Chondrocyte (in vitro differentiated cells): ENCODE measurements around the gene BSCL2. TPM values are rescaled to one million over a fixed set of nuclear protein-coding genes. Genes with fewer than 3 reads are reported as not detected.
"Not testable (repeated sequence)": the region's sequence is repeated elsewhere in the genome, so short reads cannot be mapped to it uniquely, and the experiment has no call there.

Experiments used
- DNase-seq: peaks from one replicate; pipeline ENCODE4 v3.0.0; 2021; ENCODE audit warnings: mixed read lengths, low spot score
- H3K27ac Mint-ChIP-seq: one replicate; pipeline ENCODE4 v1.8.0; 2021; ENCODE audit warnings: mild to moderate bottlenecking, moderate library complexity, mixed read lengths; ENCODE audit not compliant: unreplicated experiment
- H3K27me3 Mint-ChIP-seq: 2 replicates; pipeline ENCODE4 v1.8.0; 2021; ENCODE audit warnings: low read depth, mixed read lengths
- H3K36me3 Mint-ChIP-seq: 2 replicates; pipeline ENCODE4 v1.8.0; 2021; ENCODE audit warnings: low read depth, mixed read lengths
- H3K4me1 Mint-ChIP-seq: 2 replicates; pipeline ENCODE4 v1.8.0; 2021; ENCODE audit warnings: low read depth, mild to moderate bottlenecking, mixed read lengths
- H3K4me3 Mint-ChIP-seq: one replicate; pipeline ENCODE4 v1.8.0; 2021; ENCODE audit warnings: mild to moderate bottlenecking, moderate library complexity, mixed read lengths; ENCODE audit not compliant: unreplicated experiment
- H3K9me3 Mint-ChIP-seq: 2 replicates; pipeline ENCODE4 v1.8.0; 2021; ENCODE audit warnings: low read depth, mixed read lengths
- CTCF ChIP-seq: fragments of 200-600 bp; sonication (generic); IDR thresholded peaks from 2 replicates; pipeline ENCODE4 v1.5.0; 2021; ENCODE audit warnings: antibody characterized with exemption, mild to moderate bottlenecking, moderate library complexity
- total RNA-seq: library from RNA; stranded (reverse); gene quantifications from 3 replicates; pipeline ENCODE4 v1.2.1, GENCODE V29; 2021

The BSCL2 gene
- total RNA-seq, 1 donor from 2014 or later, result 43.2 TPM

- DNase-seq, result peak; percentile 94
- peaks cover 35% of the 10 kb centered on the region for H3K4me1 Mint-ChIP-seq
- no peaks in the 10 kb centered on the region for H3K27me3 Mint-ChIP-seq
- no peak for TF ChIP-seq CTCF
- H3K36me3 Mint-ChIP-seq, result peaks cover 10% of the 10 kb centered on the region
- no peaks in the 10 kb centered on the region for H3K9me3 Mint-ChIP-seq
- H3K4me3 Mint-ChIP-seq, result peak within 1 kb of the TSS; percentile 84
- peak within 1 kb of the TSS; percentile 98 for H3K27ac Mint-ChIP-seq
Observed at GRCh38 chr11:62678770-62679696, 28.2 kb downstream of the BSCL2 start, which contains the start of gene UBXN1. UBXN1 (minus strand) TSS chr11:62679073; CDS start chr11:62678923, 150 bp downstream.

- peak overlapping the region; percentile 98 for H3K27ac Mint-ChIP-seq
- no peak for TF ChIP-seq CTCF
- peaks cover 35% of the 10 kb centered on the region for H3K4me1 Mint-ChIP-seq
- no peaks in the 10 kb centered on the region for H3K27me3 Mint-ChIP-seq
- H3K9me3 Mint-ChIP-seq, result no peaks in the 10 kb centered on the region
- DNase-seq, result no peak
- peaks cover 10% of the 10 kb centered on the region for H3K36me3 Mint-ChIP-seq
- H3K4me3 Mint-ChIP-seq, result peak overlapping the region; percentile 84
Observed at GRCh38 chr11:62678433-62678769, 28.8 kb downstream of the BSCL2 start.

DNA sequence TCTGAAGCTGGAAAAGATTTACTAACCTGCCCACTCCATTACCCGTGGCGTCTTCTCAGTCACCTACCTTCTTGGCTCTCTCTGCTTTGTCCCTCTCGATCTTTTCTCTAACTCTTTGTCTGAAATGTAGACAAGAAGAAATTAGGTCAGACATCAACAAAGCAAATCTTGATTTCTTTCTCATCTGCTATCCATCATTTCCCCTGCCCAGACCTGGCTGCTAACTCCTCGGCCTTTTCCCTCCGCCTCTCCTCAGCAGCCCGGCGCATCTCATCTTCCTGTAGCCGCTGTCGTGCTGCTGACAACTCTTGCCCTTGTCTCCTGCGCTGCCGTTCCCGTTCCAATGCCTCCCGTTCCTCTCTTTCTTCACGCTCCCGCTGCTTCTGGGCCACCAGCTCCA is 29.5 kb downstream of the BSCL2 start:
- peaks cover 10% of the 10 kb centered on the region for H3K36me3 Mint-ChIP-seq
- no peak for DNase-seq

DNA sequence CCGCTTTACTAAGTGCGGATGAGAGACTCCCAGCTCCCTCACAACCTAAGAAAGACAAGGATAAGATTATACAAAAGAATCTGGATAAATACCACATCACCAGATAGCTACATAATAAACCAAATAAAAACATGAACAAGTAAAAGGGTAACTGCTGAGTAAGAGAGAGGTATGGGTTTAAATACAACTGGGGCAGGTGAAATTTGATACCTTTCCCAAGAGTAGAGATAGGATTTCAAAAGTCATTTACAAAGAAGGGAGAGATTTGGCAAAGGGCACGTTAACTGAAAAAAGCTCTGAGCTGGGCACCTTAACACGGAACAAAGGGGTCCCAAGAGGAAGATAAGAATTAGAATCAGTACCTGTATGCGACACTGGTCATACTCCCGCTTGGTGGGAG is 30.1 kb downstream of the BSCL2 start:
- peak overlapping the region; percentile 52 for H3K27ac Mint-ChIP-seq
- no peaks in the 10 kb centered on the region for H3K9me3 Mint-ChIP-seq
- H3K4me1 Mint-ChIP-seq, result peaks cover 44% of the 10 kb centered on the region
- peak overlapping the region; percentile 47 for H3K4me3 Mint-ChIP-seq
- DNase-seq, result no peak
- peaks cover 10% of the 10 kb centered on the region for H3K36me3 Mint-ChIP-seq
- H3K27me3 Mint-ChIP-seq, result no peaks in the 10 kb centered on the region
- TF ChIP-seq CTCF, result no peak

More for the DNA sequence above, 29.5 kb downstream of the BSCL2 start:
- H3K4me1 Mint-ChIP-seq, result peaks cover 38% of the 10 kb centered on the region
- H3K9me3 Mint-ChIP-seq, result no peaks in the 10 kb centered on the region
- H3K27me3 Mint-ChIP-seq, result no peaks in the 10 kb centered on the region
- peak overlapping the region; percentile 98 for H3K27ac Mint-ChIP-seq
- H3K4me3 Mint-ChIP-seq, result peak overlapping the region; percentile 84
- no peak for TF ChIP-seq CTCF

DNA sequence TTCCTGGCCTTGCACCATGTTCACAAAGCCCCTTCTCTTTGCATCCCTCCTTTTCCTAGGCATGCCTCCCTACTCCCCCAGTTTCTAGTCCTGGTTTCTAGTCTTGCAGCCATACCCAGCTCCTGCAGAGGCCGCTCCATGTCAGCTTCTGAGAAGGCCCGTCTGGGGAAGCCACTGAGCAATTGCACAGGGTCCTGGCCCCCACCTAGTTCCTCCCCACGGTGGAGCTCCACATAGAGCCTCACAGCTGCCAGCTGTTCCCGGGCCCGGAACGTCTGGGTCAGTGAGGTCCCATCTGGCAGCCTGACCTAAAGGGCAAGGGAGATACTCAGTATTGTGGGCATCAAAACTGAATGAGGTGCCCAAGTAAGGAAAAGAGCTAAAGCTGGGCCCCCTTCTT is 30.5 kb downstream of the BSCL2 start:
- Mint-ChIP-seq H3K4me1 (peaks cover 46% of the 10 kb centered on the region), H3K27ac (no peak overlapping the region), H3K27me3 (no peaks in the 10 kb centered on the region), H3K4me3 (peak overlapping the region; percentile 47), H3K9me3 (no peaks in the 10 kb centered on the region), H3K36me3 (peaks cover 10% of the 10 kb centered on the region)
- DNase-seq, result no peak
- TF ChIP-seq CTCF, result peak; percentile 21

DNA sequence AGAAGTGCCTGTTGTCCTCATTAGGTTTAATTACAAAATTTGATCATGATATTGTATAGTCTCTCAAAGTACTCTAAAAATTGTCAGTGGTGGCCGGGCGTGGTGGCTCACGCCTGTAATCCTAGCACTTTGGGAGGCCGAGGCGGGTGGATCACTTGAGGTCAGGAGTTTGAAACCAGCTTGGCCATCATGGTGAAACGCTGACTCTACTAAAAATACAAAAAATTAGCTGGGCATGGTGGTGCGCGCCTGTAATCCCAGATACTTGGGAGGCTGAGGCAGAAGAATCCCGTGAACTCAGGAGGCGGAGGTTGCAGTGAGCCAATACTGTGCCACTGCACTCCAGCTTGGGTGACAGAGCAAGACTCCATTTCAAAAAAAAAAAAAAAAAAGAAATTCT is 31.8 kb downstream of the BSCL2 start:
- H3K36me3 Mint-ChIP-seq, H3K27me3 Mint-ChIP-seq, DNase-seq, H3K27ac Mint-ChIP-seq, H3K9me3 Mint-ChIP-seq, H3K4me3 Mint-ChIP-seq: not testable (repeated sequence)
- H3K4me1 Mint-ChIP-seq, result peaks cover 46% of the 10 kb centered on the region
